ENCODE results near the gene AKAP6.

AKAP6 gene

DNA sequence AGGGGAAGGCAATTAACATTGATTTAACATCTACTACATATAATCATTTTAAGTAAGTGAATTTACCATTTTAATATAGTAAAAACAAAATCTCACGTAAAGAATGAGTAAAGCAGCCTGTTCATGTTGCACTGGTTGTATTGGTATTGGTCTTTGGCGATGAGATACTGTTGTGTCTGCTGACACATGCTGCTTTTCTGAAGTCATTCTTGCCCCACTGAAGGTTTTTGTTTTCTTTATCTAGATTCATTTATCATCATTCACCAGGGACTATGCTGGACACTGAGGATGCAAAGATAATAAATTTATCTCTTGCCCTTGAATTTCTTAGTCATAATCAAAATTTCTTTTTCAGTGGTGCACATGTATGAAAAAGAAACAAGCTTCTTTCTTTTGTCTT lies 363.3 kb downstream of the AKAP6 start:
- no peaks in the 10 kb centered on the region for H3K4me1 Mint-ChIP-seq
- no peaks in the 10 kb centered on the region for H3K9me3 Mint-ChIP-seq
- no peaks in the 10 kb centered on the region for H3K27me3 Mint-ChIP-seq
- no peak overlapping the region for H3K27ac Mint-ChIP-seq
- peaks cover 3% of the 10 kb centered on the region for H3K36me3 Mint-ChIP-seq
- H3K4me3 Mint-ChIP-seq = no peak overlapping the region

DNA sequence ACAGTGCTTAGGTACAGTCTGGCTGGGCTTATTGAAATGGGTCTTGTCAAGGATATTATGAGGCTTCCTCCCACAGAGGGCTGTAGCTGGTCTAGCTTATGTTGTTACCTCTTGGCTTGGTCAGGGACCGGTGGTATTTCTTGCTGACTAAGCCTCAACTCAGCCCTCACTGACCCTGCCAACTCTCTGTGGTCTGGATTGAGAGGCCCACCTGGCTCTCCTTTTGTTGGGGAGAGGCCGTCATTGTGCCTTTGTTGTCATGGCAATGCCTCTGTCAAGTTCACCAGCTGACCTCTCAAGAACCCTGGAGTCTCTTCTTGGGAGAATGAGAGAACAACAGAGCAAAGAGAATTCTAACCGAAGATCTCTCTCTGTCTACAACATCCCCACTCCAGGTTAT lies 364.0 kb downstream of the AKAP6 start:
- H3K27me3 Mint-ChIP-seq = no peaks in the 10 kb centered on the region
- no peaks in the 10 kb centered on the region for H3K9me3 Mint-ChIP-seq
- H3K36me3 Mint-ChIP-seq = peaks cover 3% of the 10 kb centered on the region
- no peaks in the 10 kb centered on the region for H3K4me1 Mint-ChIP-seq
- no peak overlapping the region for H3K27ac Mint-ChIP-seq
- H3K4me3 Mint-ChIP-seq = no peak overlapping the region

- Mint-ChIP-seq H3K27ac (no peak overlapping the region), H3K4me1 (no peaks in the 10 kb centered on the region), H3K27me3 (no peaks in the 10 kb centered on the region), H3K36me3 (peaks cover 6% of the 10 kb centered on the region), H3K4me3 (no peak overlapping the region), H3K9me3 (no peaks in the 10 kb centered on the region)
Measured at GRCh38 chr14:32694795-32695449, 365.8 kb downstream of the AKAP6 start.

DNA sequence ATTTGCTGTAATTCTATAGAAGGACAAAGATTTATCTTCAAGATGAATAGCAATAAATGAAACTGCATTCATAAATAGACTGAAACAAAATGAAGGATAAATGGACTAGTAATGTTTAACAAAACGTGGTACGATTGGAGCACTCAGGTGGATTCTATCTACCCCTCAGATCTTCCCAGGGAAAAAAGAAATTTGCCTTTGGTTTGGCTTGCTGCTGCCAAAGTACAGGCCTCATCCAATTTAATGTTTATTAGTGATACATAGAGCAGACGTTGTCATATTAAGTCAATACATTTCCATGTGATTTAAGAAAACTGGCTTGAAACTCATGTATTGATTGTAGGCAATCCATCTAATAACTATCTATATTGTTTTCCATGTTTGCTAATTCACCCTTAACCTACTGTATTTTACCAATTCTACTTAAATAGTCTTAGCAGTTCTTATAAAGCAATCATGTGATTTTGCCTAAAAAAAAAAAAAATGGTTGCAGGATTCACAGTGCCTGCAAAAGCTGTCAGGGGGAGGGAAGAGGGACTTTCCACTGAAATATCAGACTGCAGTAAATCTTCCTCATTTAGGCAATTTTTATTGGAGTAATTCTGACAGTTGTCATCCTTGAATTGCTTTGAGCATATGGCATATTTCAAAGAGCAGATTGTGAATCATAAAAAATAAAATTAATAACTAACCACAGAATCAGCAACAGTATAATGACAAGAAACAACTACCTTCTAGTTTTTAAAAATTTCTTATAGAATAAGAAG lies 367.4 kb downstream of the AKAP6 start:
- Mint-ChIP-seq H3K36me3 (peaks cover 6% of the 10 kb centered on the region), H3K9me3 (no peaks in the 10 kb centered on the region), H3K4me1 (no peaks in the 10 kb centered on the region), H3K27me3 (no peaks in the 10 kb centered on the region), H3K4me3 (no peak overlapping the region), H3K27ac (no peak overlapping the region)

- H3K4me3 Mint-ChIP-seq = no peak overlapping the region
- H3K27me3 Mint-ChIP-seq = no peaks in the 10 kb centered on the region
- peaks cover 6% of the 10 kb centered on the region for H3K36me3 Mint-ChIP-seq
- H3K9me3 Mint-ChIP-seq = no peaks in the 10 kb centered on the region
- H3K4me1 Mint-ChIP-seq = no peaks in the 10 kb centered on the region
- no peak overlapping the region for H3K27ac Mint-ChIP-seq
Measured at GRCh38 chr14:32697114-32697513, 368.0 kb downstream of the AKAP6 start.

- Mint-ChIP-seq H3K4me3 (no peak overlapping the region), H3K36me3 (peaks cover 6% of the 10 kb centered on the region), H3K9me3 (no peaks in the 10 kb centered on the region), H3K27ac (no peak overlapping the region), H3K27me3 (no peaks in the 10 kb centered on the region), H3K4me1 (no peaks in the 10 kb centered on the region)
Measured at GRCh38 chr14:32697704-32698103, 368.6 kb downstream of the AKAP6 start.

DNA sequence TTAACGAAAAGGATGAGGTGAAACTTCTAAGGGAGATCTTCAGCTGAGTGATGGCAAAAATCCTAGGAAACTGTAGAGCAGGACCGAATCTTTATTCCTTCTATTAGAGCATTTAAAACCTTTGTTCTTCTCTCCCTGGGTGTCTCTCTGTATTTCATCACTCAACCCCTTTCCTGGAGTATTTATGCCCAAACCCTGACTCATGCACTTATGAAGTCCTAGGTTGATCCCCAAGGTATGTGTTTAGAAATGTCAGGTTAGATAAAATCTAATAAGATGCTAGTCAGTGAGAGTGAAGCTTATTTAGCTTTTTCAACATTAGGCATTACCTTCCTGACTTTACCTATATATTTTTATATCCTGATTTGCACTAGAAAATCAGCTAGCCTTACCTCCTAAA lies 369.7 kb downstream of the AKAP6 start:
- no peaks in the 10 kb centered on the region for H3K4me1 Mint-ChIP-seq
- H3K36me3 Mint-ChIP-seq = peaks cover 6% of the 10 kb centered on the region
- H3K4me3 Mint-ChIP-seq = no peak overlapping the region
- no peaks in the 10 kb centered on the region for H3K27me3 Mint-ChIP-seq
- no peak overlapping the region for H3K27ac Mint-ChIP-seq
- H3K9me3 Mint-ChIP-seq = no peaks in the 10 kb centered on the region

- peaks cover 4% of the 10 kb centered on the region for H3K36me3 Mint-ChIP-seq
- no peak overlapping the region for H3K27ac Mint-ChIP-seq
- no peaks in the 10 kb centered on the region for H3K4me1 Mint-ChIP-seq
- H3K9me3 Mint-ChIP-seq = no peaks in the 10 kb centered on the region
- no peaks in the 10 kb centered on the region for H3K27me3 Mint-ChIP-seq
- no peak overlapping the region for H3K4me3 Mint-ChIP-seq
Measured at GRCh38 chr14:32701475-32701874, 372.4 kb downstream of the AKAP6 start.

DNA sequence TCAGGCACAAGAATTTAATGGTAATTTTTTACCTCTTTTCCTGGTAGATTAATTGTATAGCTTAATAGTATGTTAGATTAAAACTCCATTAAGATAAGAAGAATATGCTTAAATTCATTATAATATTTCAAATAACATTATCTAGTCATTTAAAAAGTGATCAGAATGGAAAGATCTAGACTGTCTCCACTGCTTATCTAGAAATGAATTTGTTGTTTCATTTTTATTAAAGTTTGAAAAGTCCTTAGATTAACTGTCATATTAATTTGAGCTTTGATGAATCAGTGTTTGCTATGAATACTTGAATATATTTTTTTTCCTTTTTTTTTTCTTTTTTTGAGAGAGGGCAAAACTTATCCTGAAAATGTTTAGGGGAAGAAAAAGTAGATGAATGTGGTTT lies 373.0 kb downstream of the AKAP6 start:
- no peaks in the 10 kb centered on the region for H3K27me3 Mint-ChIP-seq
- H3K9me3 Mint-ChIP-seq = no peaks in the 10 kb centered on the region
- H3K27ac Mint-ChIP-seq = no peak overlapping the region
- no peaks in the 10 kb centered on the region for H3K4me1 Mint-ChIP-seq
- peaks cover 3% of the 10 kb centered on the region for H3K36me3 Mint-ChIP-seq
- H3K4me3 Mint-ChIP-seq = no peak overlapping the region

GRCh38 chr14:32702562-32702961 lies 373.5 kb downstream of the AKAP6 start:
- no peak overlapping the region for H3K27ac Mint-ChIP-seq
- H3K4me3 Mint-ChIP-seq = no peak overlapping the region
- no peaks in the 10 kb centered on the region for H3K4me1 Mint-ChIP-seq
- H3K36me3 Mint-ChIP-seq = peaks cover 3% of the 10 kb centered on the region
- H3K9me3 Mint-ChIP-seq = no peaks in the 10 kb centered on the region
- no peaks in the 10 kb centered on the region for H3K27me3 Mint-ChIP-seq

- Mint-ChIP-seq H3K27me3 (no peaks in the 10 kb centered on the region), H3K9me3 (no peaks in the 10 kb centered on the region), H3K4me1 (no peaks in the 10 kb centered on the region), H3K27ac (no peak overlapping the region), H3K4me3 (no peak overlapping the region), H3K36me3 (peaks cover 3% of the 10 kb centered on the region)
Measured at GRCh38 chr14:32703183-32703621, 374.1 kb downstream of the AKAP6 start.

GRCh38 chr14:32706721-32707519 lies 377.8 kb downstream of the AKAP6 start:
- Mint-ChIP-seq H3K4me3 (no peak overlapping the region), H3K36me3 (no peaks in the 10 kb centered on the region), H3K4me1 (no peaks in the 10 kb centered on the region), H3K9me3 (no peaks in the 10 kb centered on the region), H3K27ac (no peak overlapping the region), H3K27me3 (no peaks in the 10 kb centered on the region)

DNA sequence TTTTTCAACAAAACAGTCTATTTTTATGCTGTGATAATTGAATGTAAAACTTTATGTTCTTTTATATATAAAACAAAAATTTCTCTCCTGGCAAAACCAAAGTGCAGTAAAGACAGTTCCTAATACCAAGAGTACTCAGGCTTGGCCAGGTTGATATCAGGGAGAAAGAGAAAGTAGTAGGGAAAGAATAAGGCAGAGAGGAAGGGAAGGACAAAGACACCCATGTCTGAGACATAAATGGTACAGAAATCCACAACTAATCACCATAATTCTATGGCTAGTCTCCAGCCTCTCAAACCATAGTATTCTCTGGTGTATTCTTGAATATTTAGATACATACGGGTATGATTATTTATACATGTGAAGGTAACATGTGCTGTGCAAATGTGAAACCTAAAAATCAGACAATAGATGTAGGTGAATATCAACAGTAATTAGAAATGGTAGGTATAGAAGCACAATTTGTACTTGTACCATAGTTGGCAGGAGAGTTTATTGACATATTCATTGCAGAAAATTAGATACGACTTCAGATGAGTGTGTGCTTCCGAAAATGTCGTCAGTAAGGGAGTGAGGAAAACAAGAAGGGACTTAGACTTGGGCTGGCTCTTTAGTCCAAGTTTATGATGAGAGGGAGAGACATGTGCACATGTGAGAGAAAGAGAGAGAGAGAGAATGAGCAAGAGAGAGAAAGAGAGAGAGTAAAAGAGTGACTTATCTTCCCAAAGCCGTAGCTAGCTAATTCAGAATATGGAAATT lies 378.8 kb downstream of the AKAP6 start:
- no peak overlapping the region for H3K4me3 Mint-ChIP-seq
- no peaks in the 10 kb centered on the region for H3K4me1 Mint-ChIP-seq
- no peaks in the 10 kb centered on the region for H3K27me3 Mint-ChIP-seq
- H3K36me3 Mint-ChIP-seq = no peaks in the 10 kb centered on the region
- no peak overlapping the region for H3K27ac Mint-ChIP-seq
- H3K9me3 Mint-ChIP-seq = no peaks in the 10 kb centered on the region

DNA sequence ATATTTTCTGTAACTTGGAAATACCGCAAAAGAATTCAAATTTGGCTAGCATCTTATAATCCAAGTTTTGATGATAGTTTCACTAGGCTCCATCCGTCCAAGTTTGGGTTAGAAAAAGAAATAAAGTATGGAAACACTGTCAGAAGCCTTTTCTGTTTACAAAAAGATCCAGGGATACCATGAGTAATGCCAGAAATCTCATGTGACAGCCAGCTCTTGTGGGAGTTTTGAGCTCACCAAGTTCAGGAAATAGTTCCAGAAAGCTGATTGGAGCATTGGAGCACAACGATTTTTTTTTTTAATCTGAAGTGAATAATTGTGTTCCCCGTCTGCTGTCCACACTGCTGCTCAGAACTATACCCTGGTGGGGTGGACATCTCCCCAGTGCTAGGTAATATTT lies 379.9 kb downstream of the AKAP6 start:
- no peak overlapping the region for H3K4me3 Mint-ChIP-seq
- no peaks in the 10 kb centered on the region for H3K27me3 Mint-ChIP-seq
- H3K4me1 Mint-ChIP-seq = no peaks in the 10 kb centered on the region
- H3K36me3 Mint-ChIP-seq = no peaks in the 10 kb centered on the region
- H3K9me3 Mint-ChIP-seq = no peaks in the 10 kb centered on the region
- no peak overlapping the region for H3K27ac Mint-ChIP-seq

GRCh38 chr14:32710231-32710671 lies 381.2 kb downstream of the AKAP6 start:
- H3K9me3 Mint-ChIP-seq = no peaks in the 10 kb centered on the region
- H3K27me3 Mint-ChIP-seq = no peaks in the 10 kb centered on the region
- H3K27ac Mint-ChIP-seq = no peak overlapping the region
- H3K4me3 Mint-ChIP-seq = no peak overlapping the region
- H3K4me1 Mint-ChIP-seq = no peaks in the 10 kb centered on the region
- no peaks in the 10 kb centered on the region for H3K36me3 Mint-ChIP-seq

Measured in activated naive CD4-positive, alpha-beta T cell treated with anti-CD3 and anti-CD28 coated beads, Interleukin-2, amount 50 U/mL, for 24 hours (primary cell).